GM18951 (cell line): ENCODE results near the gene PPP4R3C.
"Not testable (repeated sequence)": the region's sequence is repeated elsewhere in the genome, so short reads cannot be mapped to it uniquely, and the experiment has no call there.

Experiments
- POLR2A ChIP-seq: IDR thresholded peaks from 4 replicates; pipeline ENCODE4 v1.6.1; 2011; ENCODE audit warnings: mild to moderate bottlenecking; ENCODE audit not compliant: insufficient read length, insufficient read depth; ENCODE audit errors: extremely low read depth
- in situ Hi-C: fragments of 300-500 bp; cut with MboI; formaldehyde crosslinking; loops from one replicate; pipeline ENCODE4 v1.12.0; 2022; ENCODE audit warnings: low sequenced_read_pairs, mixed read lengths, inconsistent platforms; ENCODE audit not compliant: unreplicated experiment

PPP4R3C gene

GRCh38 chrX:27463187-27463586 is at the start of gene PPP4R3C:
PPP4R3C (minus strand) TSS chrX:27463341; CDS start chrX:27463296, 45 bp downstream.
- in situ Hi-C loops: no loop called here
- TF ChIP-seq POLR2A: no peak

- in situ Hi-C loops: no loop called here
- no peak for TF ChIP-seq POLR2A
Observed at GRCh38 chrX:27491397-27491796, 28.3 kb upstream of the PPP4R3C start.

- in situ Hi-C loops: no loop called here
Observed at GRCh38 chrX:27466051-27466450, 2.9 kb upstream of the PPP4R3C start.

GRCh38 chrX:27465036-27465435 is 1.9 kb upstream of the PPP4R3C start:
- no peak for TF ChIP-seq POLR2A
- in situ Hi-C loops: no loop called here

More at GRCh38 chrX:27466051-27466450, 2.9 kb upstream of the PPP4R3C start:
- TF ChIP-seq POLR2A: no peak

GRCh38 chrX:27459129-27459528 is 4.0 kb downstream of the PPP4R3C start:
- in situ Hi-C loops: not testable (repeated sequence)

GRCh38 chrX:27458544-27458943 is 4.6 kb downstream of the PPP4R3C start:
- in situ Hi-C loops: not testable (repeated sequence)

- in situ Hi-C loops: no loop called here
- no peak for TF ChIP-seq POLR2A
Observed at GRCh38 chrX:27451324-27451723, 11.8 kb downstream of the PPP4R3C start.

- no peak for TF ChIP-seq POLR2A
Observed at GRCh38 chrX:27446423-27446822, 16.7 kb downstream of the PPP4R3C start.

GRCh38 chrX:27445438-27445837 is 17.7 kb downstream of the PPP4R3C start:
- in situ Hi-C loops: no loop called here
- TF ChIP-seq POLR2A: no peak

More at GRCh38 chrX:27446423-27446822, 16.7 kb downstream of the PPP4R3C start:
- in situ Hi-C loops: no loop called here

GRCh38 chrX:27444093-27444908 is 18.8 kb downstream of the PPP4R3C start:
- in situ Hi-C loops: no loop called here

GRCh38 chrX:27442392-27442791 is 20.7 kb downstream of the PPP4R3C start:
- in situ Hi-C loops: not testable (repeated sequence)

More at GRCh38 chrX:27444093-27444908, 18.8 kb downstream of the PPP4R3C start:
- no peak for TF ChIP-seq POLR2A

GRCh38 chrX:27439771-27440170 is 23.4 kb downstream of the PPP4R3C start:
- in situ Hi-C loops: no loop called here
- no peak for TF ChIP-seq POLR2A

- in situ Hi-C loops: no loop called here
- no peak for TF ChIP-seq POLR2A
Observed at GRCh38 chrX:27438937-27439336, 24.2 kb downstream of the PPP4R3C start.

GRCh38 chrX:27435031-27435430 is 28.1 kb downstream of the PPP4R3C start:
- TF ChIP-seq POLR2A: no peak
- in situ Hi-C loops: no loop called here
